B cell (primary cell): ENCODE measurements around the gene GAREM1. TPM values are rescaled to one million over a fixed set of nuclear protein-coding genes. Genes with fewer than 3 reads are reported as not detected.

Experiments used
- ATAC-seq: fragments of 200-7000 bp; cut with Tn5 transposase; one replicate; pipeline ENCODE4 v1.10.0; 2021; ENCODE audit warnings: low read depth, mild to moderate bottlenecking, moderate number of reproducible peaks, moderate library complexity
- CTCF ChIA-PET: fragments of 350-600 bp; sonication (Branson Sonifier 250); formaldehyde crosslinking; loops from one replicate; lab custom pipeline; 2021; ENCODE audit warnings: antibody characterized with exemption, inconsistent platforms; lab: Charles Lee
- POLR2A ChIA-PET: fragments of 350-600 bp; sonication (Branson Sonifier 250); formaldehyde crosslinking; loops from one replicate; lab custom pipeline; 2021; ENCODE audit warnings: antibody characterized with exemption; lab: Charles Lee
- DNase-seq: peaks from one replicate; pipeline ENCODE4 v3.0.0; 2013
- H2AFZ ChIP-seq: 2 replicates; pipeline ENCODE4 v1.6.1; 2012; ENCODE audit warnings: mild to moderate bottlenecking, low read depth, low read length; ENCODE audit not compliant: insufficient read depth, poor library complexity, severe bottlenecking
- H3K27ac ChIP-seq, 2 donors: 1 replicate in 1 of 2; 2 replicates in 1 of 2; pipeline ENCODE4 v1.5.1; 2012 to 2013; ENCODE audit warnings: low read length in 2 of 2, mild to moderate bottlenecking in 2 of 2, moderate library complexity in 1 of 2
- H3K27me3 ChIP-seq, 4 experiments: fragments of 200-600 bp in 1 of 4; sonication (generic) in 1 of 4; replicated peaks in 1 of 4; 1 replicate in 2 of 4; 2 replicates in 2 of 4; pipeline versions ENCODE4 v1.6.1 to v1.7.0; 2013 to 2016; ENCODE audit warnings: low read length in 3 of 4, mild to moderate bottlenecking in 2 of 4, mixed read lengths in 1 of 4, moderate library complexity in 1 of 4; ENCODE audit not compliant: insufficient read depth in 4 of 4, control insufficient read depth in 3 of 4; ENCODE audit errors: control extremely low read depth in 1 of 4
- H3K36me3 ChIP-seq, 2 experiments: replicated peaks in 1 of 2; 1 replicate in 1 of 2; 2 replicates in 1 of 2; pipeline versions ENCODE4 v1.6.1 to v1.7.1; 2013; ENCODE audit warnings: low read length in 1 of 2; ENCODE audit not compliant: insufficient read depth in 2 of 2, control insufficient read depth in 1 of 2; ENCODE audit errors: control extremely low read depth in 1 of 2, extremely low read depth in 1 of 2
- H3K4me1 ChIP-seq, 2 donors: fragments of 200-600 bp in 1 of 2; sonication (generic) in 1 of 2; 1 replicate in 1 of 2; 2 replicates in 1 of 2; pipeline versions ENCODE4 v1.5.1 to v1.6.1; 2013 to 2017; ENCODE audit warnings: low read length in 2 of 2; ENCODE audit not compliant: control insufficient read depth in 2 of 2, insufficient read depth in 2 of 2
- H3K4me2 ChIP-seq: replicated peaks from 2 replicates; pipeline ENCODE3; 2012; ENCODE audit warnings: mild to moderate bottlenecking, low read depth, low read length; ENCODE audit not compliant: poor library complexity, severe bottlenecking
- H3K4me3 ChIP-seq, 5 experiments: fragments of 200-600 bp in 1 of 5; sonication (generic) in 1 of 5; 1 replicate in 3 of 5; 2 replicates in 2 of 5; pipeline versions ENCODE4 v1.5.1 to v1.7.0; 2011 to 2016; ENCODE audit warnings: low read length in 4 of 5, mild to moderate bottlenecking in 4 of 5, low read depth in 2 of 5, control low read depth in 1 of 5, moderate library complexity in 1 of 5; ENCODE audit not compliant: insufficient read depth in 1 of 5; ENCODE audit errors: control extremely low read depth in 1 of 5, extremely low read depth in 1 of 5
- H3K79me2 ChIP-seq: fragments of 200-600 bp; sonication (generic); one replicate; pipeline ENCODE4 v1.6.0; 2016; ENCODE audit warnings: low read length; ENCODE audit not compliant: control insufficient read depth, insufficient read depth
- H3K9ac ChIP-seq: fragments of 200-600 bp; sonication (generic); 2 replicates; pipeline ENCODE4 v1.6.1; 2017; ENCODE audit warnings: mild to moderate bottlenecking, low read length, moderate library complexity
- H3K9me3 ChIP-seq, 3 donors: one replicate each; pipeline versions ENCODE4 v1.6.1 to v1.7.1; 2013; ENCODE audit warnings: low read length in 2 of 3; ENCODE audit not compliant: control insufficient read depth in 2 of 3, insufficient read depth in 1 of 3; ENCODE audit errors: control extremely low read depth in 1 of 3
- H4K20me1 ChIP-seq: 2 replicates; pipeline ENCODE4 v1.6.0; 2012; ENCODE audit warnings: mild to moderate bottlenecking, low read length; ENCODE audit not compliant: insufficient read depth, control insufficient read depth, poor library complexity, severe bottlenecking
- H3K27ac Mint-ChIP-seq: one replicate; pipeline ENCODE4 v1.8.0; 2021; ENCODE audit warnings: mixed read lengths
- H3K27me3 Mint-ChIP-seq: one replicate; pipeline ENCODE4 v1.8.0; 2021; ENCODE audit warnings: mixed read lengths
- H3K4me1 Mint-ChIP-seq: one replicate; pipeline ENCODE4 v1.8.0; 2021; ENCODE audit warnings: mixed read lengths
- H3K4me3 Mint-ChIP-seq: one replicate; pipeline ENCODE4 v1.8.0; 2021; ENCODE audit warnings: mixed read lengths
- H3K9me3 Mint-ChIP-seq: one replicate; pipeline ENCODE4 v1.8.0; 2022; ENCODE audit warnings: mixed read lengths; ENCODE audit not compliant: insufficient read depth
- EZH2 ChIP-seq: IDR thresholded peaks from 2 replicates; pipeline ENCODE4 v1.6.1; 2012; ENCODE audit warnings: borderline replicate concordance, low read depth, mild to moderate bottlenecking, moderate library complexity, low read length; ENCODE audit not compliant: insufficient read depth, poor library complexity, severe bottlenecking
- WGBS: methylation state at CpG from one replicate; pipeline ENCODE4 v1.1.5; 2013; ENCODE audit warnings: missing lambda C conversion rate; ENCODE audit not compliant: insufficient coverage; 5-methylcytosine and 5-hydroxymethylcytosine counted together
- intact Hi-C: fragments of 100-400 bp; cut with micrococcal nuclease; formaldehyde crosslinking; loops from one replicate; pipeline ENCODE4 v1.10.0; 2022
- polyA plus RNA-seq: library from polyadenylated mRNA; depleted of rRNA; stranded (reverse); fragments of >200 nt; gene quantifications from 2 replicates; pipeline ENCODE4 v1.2.3, GENCODE V29; 2012
- total RNA-seq, 2 donors: library from RNA; stranded (reverse); fragments of 120-200 nt in 1 of 2; gene quantifications; 1 replicate in 1 of 2; 2 replicates in 1 of 2; pipeline versions ENCODE4 v1.2.3 to v1.2.4, GENCODE V29; 2013 to 2022
- TF ChIP-seq, protein P1 (sequence below): fragments of 200-600 bp; IDR thresholded peaks from one replicate; pipeline ENCODE4 v1.8.0; 2022; ENCODE audit warnings: antibody characterized with exemption, mild to moderate bottlenecking

The GAREM1 gene
- total and polyA plus RNA-seq, 2 donors (not counting 1 experiment from before 2014, with no cell fraction given), result not detected

DNA sequence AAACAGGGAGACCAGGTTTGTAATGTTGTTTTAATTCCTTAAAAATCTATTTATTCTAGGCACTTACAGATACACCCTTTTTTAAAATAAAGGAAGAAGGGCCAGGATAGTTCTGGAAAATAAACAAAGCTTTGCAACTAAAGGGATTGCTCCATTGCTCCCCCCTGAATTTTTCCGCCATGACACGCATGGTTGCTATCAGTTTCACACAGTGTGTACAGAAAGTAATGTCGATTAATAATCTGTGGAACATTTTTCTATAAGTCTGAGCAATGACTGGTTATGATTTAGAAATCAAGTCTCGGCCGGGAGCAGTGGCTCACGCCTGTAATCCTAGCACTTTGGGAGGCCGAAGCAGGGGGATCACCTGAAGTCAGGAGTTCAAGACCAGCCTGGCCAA lies 90.8 kb downstream of the GAREM1 start:
- Histone ChIP-seq H3K4me1 (no peaks in the 10 kb centered on the region), H3K4me2 (no peak overlapping the region), H3K9me3 (no peaks in the 10 kb centered on the region), H3K79me2 (no peaks in the 10 kb centered on the region), H3K27me3 (no peaks in the 10 kb centered on the region), H3K36me3 (no peaks in the 10 kb centered on the region), H3K27ac (no peak overlapping the region), H2AFZ (no peak overlapping the region), H4K20me1 (no peaks in the 10 kb centered on the region), H3K9ac (no peak overlapping the region), H3K4me3 (no peak overlapping the region)
- intact Hi-C loops, result no loop called here
- no peak for DNase-seq
- no peaks in the 10 kb centered on the region for H3K4me1 Mint-ChIP-seq
- CTCF ChIA-PET, result no interaction called here
- no peaks in the 10 kb centered on the region for H3K9me3 Mint-ChIP-seq
- WGBS, result 85% methylated on average over 2 of the region's 7 CpGs
- POLR2A ChIA-PET, result interaction anchor here (0.7 kb wide), 1 partner anchor 30 kb away, joined by 6 read pairs; no protein-coding TSS in a partner anchor
- no peaks in the 10 kb centered on the region for H3K27me3 Mint-ChIP-seq
- no peak overlapping the region for H3K27ac Mint-ChIP-seq
- TF ChIP-seq EZH2, result no peak
- TF ChIP-seq, protein P1, sequence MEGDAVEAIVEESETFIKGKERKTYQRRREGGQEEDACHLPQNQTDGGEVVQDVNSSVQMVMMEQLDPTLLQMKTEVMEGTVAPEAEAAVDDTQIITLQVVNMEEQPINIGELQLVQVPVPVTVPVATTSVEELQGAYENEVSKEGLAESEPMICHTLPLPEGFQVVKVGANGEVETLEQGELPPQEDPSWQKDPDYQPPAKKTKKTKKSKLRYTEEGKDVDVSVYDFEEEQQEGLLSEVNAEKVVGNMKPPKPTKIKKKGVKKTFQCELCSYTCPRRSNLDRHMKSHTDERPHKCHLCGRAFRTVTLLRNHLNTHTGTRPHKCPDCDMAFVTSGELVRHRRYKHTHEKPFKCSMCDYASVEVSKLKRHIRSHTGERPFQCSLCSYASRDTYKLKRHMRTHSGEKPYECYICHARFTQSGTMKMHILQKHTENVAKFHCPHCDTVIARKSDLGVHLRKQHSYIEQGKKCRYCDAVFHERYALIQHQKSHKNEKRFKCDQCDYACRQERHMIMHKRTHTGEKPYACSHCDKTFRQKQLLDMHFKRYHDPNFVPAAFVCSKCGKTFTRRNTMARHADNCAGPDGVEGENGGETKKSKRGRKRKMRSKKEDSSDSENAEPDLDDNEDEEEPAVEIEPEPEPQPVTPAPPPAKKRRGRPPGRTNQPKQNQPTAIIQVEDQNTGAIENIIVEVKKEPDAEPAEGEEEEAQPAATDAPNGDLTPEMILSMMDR, result no peak
- no peak overlapping the region for H3K4me3 Mint-ChIP-seq
- ATAC-seq, result no peak

DNA sequence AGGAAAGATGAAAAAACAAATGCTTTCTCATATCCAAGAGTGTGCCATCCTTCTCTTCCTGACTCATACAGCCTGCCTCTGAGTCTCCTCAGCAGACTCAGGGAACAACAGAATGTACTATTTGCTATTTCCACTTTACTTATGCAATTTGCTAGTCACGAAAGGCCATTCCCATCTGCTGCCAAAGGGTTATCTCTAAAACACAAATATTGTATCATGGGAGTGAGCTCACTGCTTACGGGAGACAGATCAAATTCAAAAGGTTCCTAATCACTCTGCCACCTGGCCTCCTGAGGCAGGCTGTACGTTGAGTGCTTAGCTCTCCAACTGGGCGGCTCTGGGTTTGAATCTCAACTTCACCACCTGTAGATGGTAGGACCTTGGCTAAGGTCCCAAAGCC lies 92.0 kb downstream of the GAREM1 start:
- no peaks in the 10 kb centered on the region for H3K27me3 Mint-ChIP-seq
- no peaks in the 10 kb centered on the region for H3K27me3 ChIP-seq
- H3K9me3 ChIP-seq, result no peaks in the 10 kb centered on the region
- WGBS, result 94% methylated on average over 2 of the region's 4 CpGs
- H4K20me1 ChIP-seq, result no peaks in the 10 kb centered on the region
- no peaks in the 10 kb centered on the region for H3K4me1 ChIP-seq
- H3K4me2 ChIP-seq, result no peak overlapping the region
- ATAC-seq, result no peak
- H3K79me2 ChIP-seq, result no peaks in the 10 kb centered on the region
- no peaks in the 10 kb centered on the region for H3K4me1 Mint-ChIP-seq
- intact Hi-C loops, result no loop called here
- DNase-seq, result no peak
- no peak overlapping the region for H3K27ac Mint-ChIP-seq
- H2AFZ ChIP-seq, result no peak overlapping the region
- no peak overlapping the region for H3K27ac ChIP-seq
- TF ChIP-seq, protein P1, result no peak
- TF ChIP-seq EZH2, result no peak
- H3K4me3 ChIP-seq, result no peak overlapping the region
- no peak overlapping the region for H3K4me3 Mint-ChIP-seq
- H3K36me3 ChIP-seq, result no peaks in the 10 kb centered on the region
- ChIA-PET CTCF (interaction anchor here (0.6 kb wide), 1 partner anchor 1295 kb away, joined by 5 read pairs; no protein-coding TSS in a partner anchor), POLR2A (no interaction called here)
- no peaks in the 10 kb centered on the region for H3K9me3 Mint-ChIP-seq
- no peak overlapping the region for H3K9ac ChIP-seq
